Neural cell (in vitro differentiated cells): ENCODE data around the gene RBM38. TPM values are rescaled to one million over a fixed set of nuclear protein-coding genes. Genes with fewer than 3 reads are reported as not detected.

Experiments
- H2AFZ ChIP-seq: fragments of 200-600, 300-800 bp; sonication (generic), shearing (Covaris generic); 2 replicates; pipeline ENCODE4 v1.6.0; 2014; ENCODE audit warnings: low read depth, mild to moderate bottlenecking, antibody characterized with exemption, low read length, moderate library complexity
- H3F3A ChIP-seq: fragments of 200-600 bp; shearing (Covaris generic); 2 replicates; pipeline ENCODE4 v1.6.1; 2016; ENCODE audit warnings: mild to moderate bottlenecking, moderate library complexity, mixed read lengths, antibody characterized with exemption, low read length; ENCODE audit not compliant: insufficient read depth, poor library complexity, severe bottlenecking
- H3K27ac ChIP-seq: fragments of 200-600, 300-800 bp; sonication (generic), shearing (Covaris generic); 2 replicates; pipeline ENCODE4 v1.5.1; 2014; ENCODE audit warnings: mild to moderate bottlenecking, low read length, moderate library complexity
- H3K27me3 ChIP-seq: fragments of 300-800, 200-600 bp; sonication (generic), shearing (Covaris generic); 2 replicates; pipeline ENCODE4 v1.6.0; 2014; ENCODE audit warnings: mild to moderate bottlenecking, low read depth, low read length, moderate library complexity; ENCODE audit not compliant: insufficient read depth
- H3K36me3 ChIP-seq: fragments of 300-800, 200-600 bp; sonication (generic), shearing (Covaris generic); 2 replicates; pipeline ENCODE4 v1.5.1; 2014; ENCODE audit warnings: mild to moderate bottlenecking, antibody characterized with exemption, low read length, moderate library complexity; ENCODE audit not compliant: insufficient read depth
- H3K4me2 ChIP-seq: fragments of 300-800, 200-600 bp; sonication (generic), shearing (Covaris generic); 2 replicates; pipeline ENCODE4 v1.6.0; 2014; ENCODE audit warnings: mild to moderate bottlenecking, low read length
- H3K4me3 ChIP-seq: fragments of 300-800, 200-600 bp; sonication (generic), shearing (Covaris generic); 2 replicates; pipeline ENCODE4 v1.5.1; 2014; ENCODE audit warnings: mild to moderate bottlenecking, low read length, moderate library complexity
- H3K79me2 ChIP-seq: fragments of 200-600 bp; shearing (Covaris generic); replicated peaks from 2 replicates; pipeline ENCODE4 v1.6.0; 2014; ENCODE audit warnings: mild to moderate bottlenecking, low read length, moderate library complexity; ENCODE audit not compliant: insufficient read depth
- H3K9ac ChIP-seq: fragments of 300-800, 200-600 bp; sonication (generic), shearing (Covaris generic); 2 replicates; pipeline ENCODE4 v1.6.1; 2016; ENCODE audit warnings: mild to moderate bottlenecking, low read length, mixed read lengths
- H3K9me2 ChIP-seq: fragments of 200-600 bp; shearing (Covaris generic); 2 replicates; pipeline ENCODE4 v1.6.1; 2016; ENCODE audit warnings: mild to moderate bottlenecking, low read length, mixed read lengths; ENCODE audit not compliant: insufficient read depth
- H3K9me3 ChIP-seq: fragments of 200-600, 300-800 bp; sonication (generic), shearing (Covaris generic); 2 replicates; pipeline ENCODE4 v1.6.1; 2016; ENCODE audit warnings: mild to moderate bottlenecking, mixed run types, low read length, moderate library complexity, mixed read lengths
- H4K20me1 ChIP-seq: fragments of 200-600 bp; shearing (Covaris generic); 2 replicates; pipeline ENCODE4 v1.6.1; 2016; ENCODE audit warnings: mild to moderate bottlenecking, mixed run types; ENCODE audit not compliant: insufficient read depth
- CTCF ChIP-seq: fragments of 450-650 bp; IDR thresholded peaks from 2 replicates; pipeline ENCODE4 v1.5.1; 2014; ENCODE audit warnings: antibody characterized with exemption, mild to moderate bottlenecking, moderate library complexity; ENCODE audit not compliant: poor library complexity, severe bottlenecking
- EP300 ChIP-seq: fragments of 450-650 bp; conservative IDR thresholded peaks from 2 replicates; pipeline ENCODE4 v1.6.1; 2014; ENCODE audit warnings: antibody characterized with exemption, mild to moderate bottlenecking, moderate library complexity; ENCODE audit not compliant: poor library complexity, severe bottlenecking
- EZH2 ChIP-seq: fragments of 200-600, 300-800 bp; shearing (Covaris generic), sonication (generic); IDR thresholded peaks from 2 replicates; pipeline ENCODE4 v1.6.1; 2014; ENCODE audit warnings: antibody characterized with exemption, low read length, borderline replicate concordance, mild to moderate bottlenecking; ENCODE audit not compliant: insufficient read depth, poor library complexity, severe bottlenecking
- MXI1 ChIP-seq: fragments of 450-650 bp; conservative IDR thresholded peaks from 2 replicates; pipeline ENCODE4 v1.6.1; 2014; ENCODE audit warnings: antibody characterized with exemption, mild to moderate bottlenecking; ENCODE audit not compliant: poor library complexity, severe bottlenecking
- POLR2AphosphoS5 ChIP-seq: IDR thresholded peaks from 2 replicates; pipeline ENCODE4 v1.6.1; 2012
- RAD21 ChIP-seq: fragments of 450-650 bp; conservative IDR thresholded peaks from 2 replicates; pipeline ENCODE4 v1.6.1; 2014; ENCODE audit warnings: antibody characterized with exemption, mild to moderate bottlenecking, moderate library complexity
- REST ChIP-seq: IDR thresholded peaks from 2 replicates; pipeline ENCODE4 v1.6.1; 2012; ENCODE audit warnings: borderline replicate concordance
- SMC3 ChIP-seq: fragments of 450-650 bp; conservative IDR thresholded peaks from 2 replicates; pipeline ENCODE4 v1.6.1; 2014; ENCODE audit warnings: antibody characterized with exemption, mild to moderate bottlenecking, moderate library complexity; ENCODE audit not compliant: poor library complexity
- TAF1 ChIP-seq: IDR thresholded peaks from 2 replicates; pipeline ENCODE4 v1.6.1; 2012; ENCODE audit warnings: low read depth
- polyA plus RNA-seq: library from polyadenylated mRNA; depleted of rRNA; stranded (reverse); fragments of >200 nt; gene quantifications from 2 replicates; pipeline ENCODE4 v1.2.3, GENCODE V29; 2014

Gene RBM38
- polyA plus RNA-seq, 1 donor from 2014 or later, result 19.0 TPM

GRCh38 chr20:57399587-57400155, 8.5 kb downstream of the RBM38 start:
- Histone ChIP-seq H3K4me2 (no peak overlapping the region), H3K27ac (no peak overlapping the region), H3K4me3 (no peak overlapping the region), H3K27me3 (no peaks in the 10 kb centered on the region), H3K9ac (no peak overlapping the region), H3K9me2 (no peaks in the 10 kb centered on the region), H3K36me3 (no peaks in the 10 kb centered on the region), H2AFZ (no peak overlapping the region), H3K79me2 (no peaks in the 10 kb centered on the region), H3F3A (no peaks in the 10 kb centered on the region), H3K9me3 (no peaks in the 10 kb centered on the region), H4K20me1 (no peaks in the 10 kb centered on the region)
- TF ChIP-seq SMC3 (no peak), EP300 (no peak), CTCF (no peak), TAF1 (no peak), REST (no peak), RAD21 (no peak), POLR2AphosphoS5 (no peak), EZH2 (no peak), MXI1 (no peak)

- H3K9me2 ChIP-seq, result no peaks in the 10 kb centered on the region
- H2AFZ ChIP-seq, result no peak overlapping the region
- H3K4me2 ChIP-seq, result no peak overlapping the region
- no peak for TF ChIP-seq EP300
- TF ChIP-seq EZH2, result no peak
- no peak overlapping the region for H3K27ac ChIP-seq
- H4K20me1 ChIP-seq, result no peaks in the 10 kb centered on the region
- no peak overlapping the region for H3K9ac ChIP-seq
- H3K79me2 ChIP-seq, result no peaks in the 10 kb centered on the region
- H3K27me3 ChIP-seq, result no peaks in the 10 kb centered on the region
- H3K36me3 ChIP-seq, result no peaks in the 10 kb centered on the region
- H3F3A ChIP-seq, result no peaks in the 10 kb centered on the region
- H3K4me3 ChIP-seq, result no peak overlapping the region
- no peaks in the 10 kb centered on the region for H3K9me3 ChIP-seq
Measured at GRCh38 chr20:57400231-57400701, 9.1 kb downstream of the RBM38 start.
